ENCODE measurements around the gene AHCYL2.

Gene AHCYL2

GRCh38 chr7:129421717-129422250, 197.0 kb downstream of the AHCYL2 start:
- TF ChIP-seq CTCF (IDR thresholded peaks at IDR 0.05; ENCODE audit: borderline replicate concordance, control extremely low read depth, extremely low read depth, insufficient read depth, missing control alignments): no peak
- DNase-seq (ENCODE audit: low spot score): no peak
- in situ Hi-C loops (cut with MboI; ENCODE audit: low sequenced_read_pairs, unreplicated experiment): no loop called here

GRCh38 chr7:129422727-129423126, 197.9 kb downstream of the AHCYL2 start:
- TF ChIP-seq CTCF (IDR thresholded peaks at IDR 0.05; ENCODE audit: borderline replicate concordance, control extremely low read depth, extremely low read depth, insufficient read depth, missing control alignments): no peak
- in situ Hi-C loops (cut with MboI; ENCODE audit: low sequenced_read_pairs, unreplicated experiment): no loop called here

GRCh38 chr7:129423700-129424410, 199.0 kb downstream of the AHCYL2 start:
- TF ChIP-seq CTCF (IDR thresholded peaks at IDR 0.05; ENCODE audit: borderline replicate concordance, control extremely low read depth, extremely low read depth, insufficient read depth, missing control alignments): no peak
- no peak for DNase-seq (ENCODE audit: low spot score)

More at GRCh38 chr7:129422727-129423126, 197.9 kb downstream of the AHCYL2 start:
- no peak for DNase-seq (ENCODE audit: low spot score)

GRCh38 chr7:129426482-129426881, 201.7 kb downstream of the AHCYL2 start:
- in situ Hi-C loops (cut with MboI; ENCODE audit: low sequenced_read_pairs, unreplicated experiment): no loop called here
- TF ChIP-seq CTCF (IDR thresholded peaks at IDR 0.05; ENCODE audit: borderline replicate concordance, control extremely low read depth, extremely low read depth, insufficient read depth, missing control alignments): no peak
- no peak for DNase-seq (ENCODE audit: low spot score)

More at GRCh38 chr7:129423700-129424410, 199.0 kb downstream of the AHCYL2 start:
- in situ Hi-C loops (cut with MboI; ENCODE audit: low sequenced_read_pairs, unreplicated experiment): no loop called here

GRCh38 chr7:129427526-129428045, 202.8 kb downstream of the AHCYL2 start:
- DNase-seq (ENCODE audit: low spot score): no peak
- no peak for TF ChIP-seq CTCF (IDR thresholded peaks at IDR 0.05; ENCODE audit: borderline replicate concordance, control extremely low read depth, extremely low read depth, insufficient read depth, missing control alignments)
- in situ Hi-C loops (cut with MboI; ENCODE audit: low sequenced_read_pairs, unreplicated experiment): no loop called here

GRCh38 chr7:129431911-129432643, 207.2 kb downstream of the AHCYL2 start:
- no peak for DNase-seq (ENCODE audit: low spot score)
- in situ Hi-C loops (cut with MboI; ENCODE audit: low sequenced_read_pairs, unreplicated experiment): no loop called here
- TF ChIP-seq CTCF (IDR thresholded peaks at IDR 0.05; ENCODE audit: borderline replicate concordance, control extremely low read depth, extremely low read depth, insufficient read depth, missing control alignments): no peak
